NCI-H82 (cell line): ENCODE results near the gene CSNK1G2.
A peak's percentile ranks its signal among the peaks of the same experiment; 100 is the strongest.

Experiments
- DNase-seq: peaks from one replicate; lab custom pipeline; 2025; lab: John Stamatoyannopoulos, UW

Gene CSNK1G2

DNA sequence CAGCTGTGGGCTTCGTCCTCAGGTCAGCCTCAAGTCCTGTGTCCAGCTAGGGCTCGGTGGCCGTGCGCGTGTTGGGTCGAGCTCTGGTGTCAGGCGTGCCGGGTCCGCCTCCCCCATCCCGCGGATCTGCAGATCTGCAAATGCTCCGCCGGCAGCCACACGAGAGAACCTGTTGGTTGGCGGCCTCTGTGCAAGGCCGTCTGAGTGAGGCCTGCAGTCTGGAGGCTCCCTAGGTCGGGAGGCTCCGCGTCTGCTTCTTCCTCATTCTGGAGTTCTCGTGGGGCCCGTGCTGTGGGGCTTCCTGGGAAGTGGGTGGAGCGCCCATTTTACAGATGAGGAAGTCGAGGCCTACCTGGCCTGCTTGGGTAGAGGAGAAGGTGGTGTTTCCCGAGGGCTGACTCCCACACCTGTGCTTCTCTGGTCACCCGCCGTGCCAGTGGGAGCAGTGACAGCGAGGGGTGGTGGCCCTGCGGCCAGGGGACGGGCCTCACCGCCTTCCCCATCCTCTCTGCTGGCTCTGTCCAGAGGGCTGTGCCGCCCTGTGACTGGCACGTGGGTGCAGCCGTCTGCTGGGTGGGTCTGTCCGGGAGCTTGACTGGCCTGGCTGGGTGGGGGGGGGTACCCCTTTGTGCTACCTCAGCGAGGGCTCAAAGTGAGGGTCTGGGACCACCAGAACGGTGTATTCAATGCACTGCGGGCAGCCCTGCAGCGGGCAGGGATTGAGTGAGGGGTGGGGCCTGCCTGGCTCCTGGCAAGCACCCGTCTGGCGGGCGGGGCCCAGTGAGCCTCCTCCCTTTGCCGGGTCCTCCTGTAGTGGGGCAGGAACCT, 3.3 kb downstream of the CSNK1G2 start:
- DNase-seq: no peak

- no peak for DNase-seq
These were observed 4.1 kb downstream of the CSNK1G2 start for GRCh38 chr19:1944916-1945561.

DNA sequence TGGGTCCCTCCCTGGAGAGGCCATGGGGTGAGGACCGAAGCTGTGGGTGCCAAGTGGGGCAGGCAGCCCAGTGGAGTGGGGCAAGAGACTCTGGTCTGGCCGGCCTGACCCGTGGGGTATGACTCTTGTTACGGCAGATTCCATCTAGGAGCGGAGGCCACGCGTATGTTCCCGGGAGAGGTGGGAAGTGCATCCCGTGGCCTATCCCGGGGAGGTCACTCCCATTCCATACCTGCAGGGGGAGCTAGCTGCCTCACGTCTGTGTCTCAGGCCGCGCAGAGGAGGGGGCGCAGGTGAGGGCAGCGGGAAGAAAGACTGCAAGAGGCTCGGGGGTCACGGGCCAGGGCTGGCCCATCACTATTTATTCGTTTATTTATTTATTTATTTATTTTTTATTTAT, 4.9 kb downstream of the CSNK1G2 start:
- peak; percentile 68 for DNase-seq

GRCh38 chr19:1947651-1948209, 6.8 kb downstream of the CSNK1G2 start:
- no peak for DNase-seq

- no peak for DNase-seq
These were observed 8.5 kb downstream of the CSNK1G2 start for GRCh38 chr19:1949304-1950101.

- no peak for DNase-seq
These were observed 9.7 kb downstream of the CSNK1G2 start for GRCh38 chr19:1950640-1951039.

GRCh38 chr19:1952635-1953034, 11.7 kb downstream of the CSNK1G2 start:
- DNase-seq: no peak

DNA sequence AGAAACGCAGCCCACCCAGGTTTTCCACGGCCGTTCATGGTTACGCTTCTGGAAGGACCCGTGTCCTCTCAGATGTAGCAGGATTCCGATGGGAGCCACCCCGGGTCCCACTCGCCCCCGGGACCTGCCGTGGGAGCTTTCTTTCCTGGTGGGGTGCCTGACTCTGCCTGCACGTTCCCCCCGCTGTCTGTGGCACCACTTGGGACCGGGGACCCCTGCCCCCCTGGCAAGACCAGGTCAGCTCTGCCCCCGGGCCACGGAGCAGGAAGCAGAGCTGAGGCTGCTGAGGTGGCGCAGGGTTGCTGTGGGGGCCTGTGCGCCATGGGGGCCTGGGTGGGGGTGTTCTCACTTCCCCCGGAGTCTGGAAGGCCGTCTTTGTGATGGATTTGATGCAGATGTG, 12.1 kb downstream of the CSNK1G2 start:
- no peak for DNase-seq

- no peak for DNase-seq
These were observed 12.6 kb downstream of the CSNK1G2 start for GRCh38 chr19:1953441-1954094.

GRCh38 chr19:1954532-1954933, 13.6 kb downstream of the CSNK1G2 start:
- DNase-seq: no peak

- no peak for DNase-seq
These were observed 14.5 kb downstream of the CSNK1G2 start for GRCh38 chr19:1955171-1956121.

GRCh38 chr19:1956122-1956494, 15.1 kb downstream of the CSNK1G2 start:
- no peak for DNase-seq

GRCh38 chr19:1956868-1957492, 16.0 kb downstream of the CSNK1G2 start:
- no peak for DNase-seq

DNA sequence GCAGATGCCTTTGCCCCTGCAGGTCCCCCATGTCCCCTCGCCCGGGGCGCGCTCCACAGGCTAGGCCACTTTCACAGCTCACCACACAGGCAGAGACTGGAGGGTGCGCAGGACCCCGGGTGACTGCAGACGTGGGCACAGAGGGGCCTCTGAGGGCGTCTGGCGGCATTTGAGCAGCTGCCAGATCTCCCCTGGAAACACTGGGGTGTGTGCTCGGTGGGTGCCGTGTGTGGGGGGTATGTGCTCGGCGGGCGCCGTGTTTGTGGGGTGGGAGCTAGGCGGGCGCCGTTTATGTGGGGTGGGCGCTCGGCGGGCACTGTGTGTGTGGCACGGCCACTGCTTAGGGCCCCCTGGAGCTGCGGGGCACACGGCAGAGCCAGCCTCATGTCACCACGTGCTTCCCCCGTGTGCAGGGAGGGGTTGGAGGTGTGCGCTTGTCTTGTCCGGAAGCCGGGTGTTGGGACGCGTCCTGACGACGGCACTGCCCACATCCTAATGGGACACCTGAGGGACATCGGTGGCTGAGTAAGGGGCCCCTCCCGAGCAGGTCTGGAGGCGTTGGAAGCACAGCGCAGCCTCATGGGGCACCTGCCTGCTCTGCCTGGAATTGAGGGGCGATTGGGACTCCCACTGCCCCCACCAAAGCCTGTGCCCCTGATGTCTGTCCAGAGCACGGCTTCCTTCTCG, 16.7 kb downstream of the CSNK1G2 start:
- no peak for DNase-seq

GRCh38 chr19:1959928-1960589, 19.1 kb downstream of the CSNK1G2 start:
- DNase-seq: no peak

DNA sequence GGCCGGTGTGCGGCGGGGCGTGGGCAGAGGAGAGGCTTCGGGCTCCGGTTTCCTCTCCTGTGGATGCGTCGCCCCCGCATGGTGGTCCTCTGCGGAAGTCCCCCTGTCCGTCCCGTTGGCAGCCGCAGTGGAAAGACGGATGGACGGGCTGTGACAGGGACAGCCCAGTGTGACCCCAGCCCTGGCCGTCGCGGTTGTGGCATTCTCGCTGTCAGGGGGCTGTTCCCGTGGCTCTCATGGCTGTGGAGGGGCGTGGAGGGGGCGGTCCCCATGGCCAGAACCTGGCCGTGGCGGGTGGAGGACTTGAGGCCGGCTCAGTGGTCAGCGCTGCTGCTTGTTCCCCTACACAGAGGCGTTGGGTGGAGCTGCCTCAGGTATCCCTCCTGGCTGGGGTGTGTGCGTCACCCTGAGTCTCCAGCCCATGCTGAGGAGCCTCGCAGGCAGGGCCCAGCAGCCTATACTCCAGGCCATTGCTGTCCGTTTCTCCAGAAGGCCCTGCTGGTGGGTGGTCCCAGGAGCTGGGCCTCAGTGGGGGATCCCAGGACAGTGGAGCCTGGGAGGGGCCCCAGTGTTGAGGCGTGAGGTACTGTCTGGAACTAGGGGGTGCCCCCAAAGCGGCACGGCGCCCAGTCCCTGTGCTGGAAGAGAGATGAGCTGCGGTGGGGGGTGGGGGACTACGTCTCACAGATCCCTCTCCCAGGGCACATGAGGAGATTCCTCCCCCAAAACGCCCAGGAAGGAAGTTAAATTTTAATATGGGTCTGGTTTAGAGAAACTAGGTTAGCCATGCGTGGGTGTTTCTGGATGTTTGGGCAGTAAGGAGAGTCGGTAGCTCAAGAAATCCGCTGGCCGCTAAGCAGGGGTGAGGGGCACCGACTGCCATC, 20.3 kb downstream of the CSNK1G2 start:
- no peak for DNase-seq

DNA sequence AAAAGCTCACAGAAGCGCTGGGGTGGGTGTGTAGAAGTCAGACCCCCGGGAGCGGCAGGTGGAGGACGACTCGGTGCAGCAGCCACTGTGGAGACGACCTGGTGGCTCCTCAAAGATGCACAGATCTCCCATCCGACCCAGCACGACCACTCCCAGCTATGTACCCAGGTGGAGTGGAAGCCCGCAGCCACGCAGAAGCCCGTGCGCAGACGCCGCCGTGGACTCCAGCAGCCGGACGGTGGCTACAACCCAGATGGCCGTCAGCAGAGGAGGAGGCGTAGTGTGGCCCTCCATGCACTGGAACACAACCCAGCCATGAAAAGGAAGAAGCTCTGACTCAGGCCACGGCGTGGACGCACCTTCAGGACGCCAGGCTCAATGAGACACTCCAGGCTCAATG, 21.7 kb downstream of the CSNK1G2 start:
- no peak for DNase-seq

GRCh38 chr19:1967087-1967608, 26.2 kb downstream of the CSNK1G2 start:
- no peak for DNase-seq
